WTC11 (cell line): ENCODE measurements around the gene SMYD3.

Experiments used
- CREM ChIP-seq: sonication (generic); formaldehyde crosslinking; IDR thresholded peaks from 2 replicates; pipeline ENCODE4 v1.8.1; 2022; ENCODE audit warnings: mild to moderate bottlenecking, missing genetic modification reagents, moderate library complexity
- FOXJ3 ChIP-seq: sonication (generic); formaldehyde crosslinking; IDR thresholded peaks from 2 replicates; pipeline ENCODE4 v1.9.0; 2021; ENCODE audit warnings: missing genetic modification reagents, mild to moderate bottlenecking, borderline replicate concordance
- JUN ChIP-seq: sonication (generic); formaldehyde crosslinking; IDR thresholded peaks from 2 replicates; pipeline ENCODE4 v1.8.0; 2023; ENCODE audit warnings: mild to moderate bottlenecking, missing genetic modification reagents
- ZNF232 ChIP-seq: sonication (generic); formaldehyde crosslinking; IDR thresholded peaks from 2 replicates; pipeline ENCODE4 v1.8.0; 2022; ENCODE audit warnings: mild to moderate bottlenecking, missing genetic modification reagents
- TF ChIP-seq, protein P1 (sequence below): fragments of 200-600 bp; IDR thresholded peaks from 2 replicates; pipeline ENCODE4 v1.8.0; 2022; ENCODE audit warnings: antibody characterized with exemption
- TF ChIP-seq, protein P2 (sequence below): sonication (generic); formaldehyde crosslinking; IDR thresholded peaks from 2 replicates; pipeline ENCODE4 v1.8.0; 2022; ENCODE audit warnings: mild to moderate bottlenecking, missing genetic modification reagents

DNA sequence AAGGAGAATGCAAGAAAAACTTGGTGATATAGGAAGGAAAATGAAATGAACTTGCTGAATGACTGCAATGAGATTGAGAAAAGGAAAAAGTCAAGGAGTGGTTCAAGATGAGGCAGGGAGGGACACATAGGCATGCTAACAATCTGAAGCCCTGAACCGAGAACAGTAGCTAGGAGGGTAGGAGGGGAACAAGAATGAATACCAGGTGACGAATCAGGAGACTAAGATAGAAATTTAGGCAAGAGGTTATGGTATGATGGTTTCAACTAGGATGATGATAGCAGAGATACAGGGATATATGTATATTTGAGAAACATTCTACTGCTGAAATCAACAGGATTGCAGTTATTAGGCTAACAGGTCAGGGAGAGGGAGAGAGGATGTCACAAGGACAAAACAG, 44.1 kb downstream of the SMYD3 start:
- no peak for TF ChIP-seq ZNF232 (CRISPR knock-in tag)
- no peak for TF ChIP-seq CREM (CRISPR knock-in tag)
- TF ChIP-seq, protein P1, sequence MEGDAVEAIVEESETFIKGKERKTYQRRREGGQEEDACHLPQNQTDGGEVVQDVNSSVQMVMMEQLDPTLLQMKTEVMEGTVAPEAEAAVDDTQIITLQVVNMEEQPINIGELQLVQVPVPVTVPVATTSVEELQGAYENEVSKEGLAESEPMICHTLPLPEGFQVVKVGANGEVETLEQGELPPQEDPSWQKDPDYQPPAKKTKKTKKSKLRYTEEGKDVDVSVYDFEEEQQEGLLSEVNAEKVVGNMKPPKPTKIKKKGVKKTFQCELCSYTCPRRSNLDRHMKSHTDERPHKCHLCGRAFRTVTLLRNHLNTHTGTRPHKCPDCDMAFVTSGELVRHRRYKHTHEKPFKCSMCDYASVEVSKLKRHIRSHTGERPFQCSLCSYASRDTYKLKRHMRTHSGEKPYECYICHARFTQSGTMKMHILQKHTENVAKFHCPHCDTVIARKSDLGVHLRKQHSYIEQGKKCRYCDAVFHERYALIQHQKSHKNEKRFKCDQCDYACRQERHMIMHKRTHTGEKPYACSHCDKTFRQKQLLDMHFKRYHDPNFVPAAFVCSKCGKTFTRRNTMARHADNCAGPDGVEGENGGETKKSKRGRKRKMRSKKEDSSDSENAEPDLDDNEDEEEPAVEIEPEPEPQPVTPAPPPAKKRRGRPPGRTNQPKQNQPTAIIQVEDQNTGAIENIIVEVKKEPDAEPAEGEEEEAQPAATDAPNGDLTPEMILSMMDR, result no peak
- TF ChIP-seq, protein P2, sequence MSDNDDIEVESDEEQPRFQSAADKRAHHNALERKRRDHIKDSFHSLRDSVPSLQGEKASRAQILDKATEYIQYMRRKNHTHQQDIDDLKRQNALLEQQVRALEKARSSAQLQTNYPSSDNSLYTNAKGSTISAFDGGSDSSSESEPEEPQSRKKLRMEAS (CRISPR knock-in tag), result no peak
- TF ChIP-seq FOXJ3 (CRISPR knock-in tag), result no peak
- TF ChIP-seq JUN (CRISPR knock-in tag), result no peak
